GM18909 (cell line): ENCODE results near the gene IL12A.

Source experiments
- ATAC-seq: cut with Tn5 transposase; IDR thresholded peaks from one replicate; pipeline ENCODE4 v1.9.1; 2021; ENCODE audit warnings: mild to moderate bottlenecking; ENCODE audit not compliant: unreplicated experiment, poor library complexity

IL12A gene

GRCh38 chr3:159988617-159989271 is at the start of gene IL12A:
TSS of gene IL12A (plus strand) at chr3:159988835.
- peak; percentile 94 for ATAC-seq

- peak; percentile 82 for ATAC-seq
Observed at GRCh38 chr3:159941038-159942000, 47.3 kb upstream of the IL12A start.

- no peak for ATAC-seq
Observed at GRCh38 chr3:159944781-159945180, 43.9 kb upstream of the IL12A start.

- no peak for ATAC-seq
Observed at GRCh38 chr3:159945930-159946329, 42.7 kb upstream of the IL12A start.

GRCh38 chr3:159947220-159947619 is 41.4 kb upstream of the IL12A start:
- ATAC-seq: no peak

GRCh38 chr3:159948429-159949144 is 40.0 kb upstream of the IL12A start:
- no peak for ATAC-seq

- peak; percentile 91 for ATAC-seq
Observed at GRCh38 chr3:159950156-159950898, 38.3 kb upstream of the IL12A start.

GRCh38 chr3:159951540-159951939 is 37.1 kb upstream of the IL12A start:
- ATAC-seq: no peak

- ATAC-seq: no peak
Observed at GRCh38 chr3:159953325-159954085, 35.1 kb upstream of the IL12A start.

- ATAC-seq: no peak
Observed at GRCh38 chr3:159960188-159961148, 28.2 kb upstream of the IL12A start.

- ATAC-seq: peak; percentile 100
Observed at GRCh38 chr3:159964166-159964973, 24.3 kb upstream of the IL12A start.

- no peak for ATAC-seq
Observed at GRCh38 chr3:159971311-159971710, 17.3 kb upstream of the IL12A start.

GRCh38 chr3:159977295-159977694 is 11.3 kb upstream of the IL12A start:
- ATAC-seq: no peak

GRCh38 chr3:159978353-159978752 is 10.3 kb upstream of the IL12A start:
- ATAC-seq: peak; percentile 98

- ATAC-seq: no peak
Observed at GRCh38 chr3:159978918-159979703, 9.5 kb upstream of the IL12A start.

GRCh38 chr3:159982442-159982974 is 6.1 kb upstream of the IL12A start:
- no peak for ATAC-seq
